ENCODE results near the gene HAUS7.

HAUS7 gene

GRCh38 chrX:153470411-153471363 is at the start of gene HAUS7:
Gene HAUS7 (minus strand): TSS chrX:153470576. CDS start chrX:153470557, 19 bp downstream.
- in situ Hi-C loops (cut with MboI; ENCODE audit: low sequenced_read_pairs), result no loop called here

GRCh38 chrX:153519569-153520286 is 49.4 kb upstream of the HAUS7 start:
- in situ Hi-C loops (cut with MboI; ENCODE audit: low sequenced_read_pairs), result no loop called here

GRCh38 chrX:153517946-153518834 is 47.8 kb upstream of the HAUS7 start:
- in situ Hi-C loops (cut with MboI; ENCODE audit: low sequenced_read_pairs), result no loop called here

- in situ Hi-C loops (cut with MboI; ENCODE audit: low sequenced_read_pairs), result no loop called here
These were observed 47.0 kb upstream of the HAUS7 start, which contains the start of gene ATP2B3 for GRCh38 chrX:153517423-153517822. Gene ATP2B3 (plus strand): TSS chrX:153517642. CDS start chrX:153536248, 18,606 bp downstream.

GRCh38 chrX:153516073-153516472 is 45.7 kb upstream of the HAUS7 start:
- in situ Hi-C loops (cut with MboI; ENCODE audit: low sequenced_read_pairs), result no loop called here

- in situ Hi-C loops (cut with MboI; ENCODE audit: low sequenced_read_pairs), result no loop called here
These were observed 45.1 kb upstream of the HAUS7 start for GRCh38 chrX:153515435-153515834.

- in situ Hi-C loops (cut with MboI; ENCODE audit: low sequenced_read_pairs), result no loop called here
These were observed 43.9 kb upstream of the HAUS7 start for GRCh38 chrX:153514259-153514658.

- in situ Hi-C loops (cut with MboI; ENCODE audit: low sequenced_read_pairs), result no loop called here
These were observed 42.9 kb upstream of the HAUS7 start for GRCh38 chrX:153513265-153513664.

GRCh38 chrX:153512501-153512893 is 42.1 kb upstream of the HAUS7 start:
- in situ Hi-C loops (cut with MboI; ENCODE audit: low sequenced_read_pairs), result no loop called here

GRCh38 chrX:153511784-153512500 is 41.6 kb upstream of the HAUS7 start:
- in situ Hi-C loops (cut with MboI; ENCODE audit: low sequenced_read_pairs), result no loop called here

- in situ Hi-C loops (cut with MboI; ENCODE audit: low sequenced_read_pairs), result no loop called here
These were observed 40.0 kb upstream of the HAUS7 start for GRCh38 chrX:153510383-153510782.

- in situ Hi-C loops (cut with MboI; ENCODE audit: low sequenced_read_pairs), result no loop called here
These were observed 39.2 kb upstream of the HAUS7 start for GRCh38 chrX:153509592-153509991.

- in situ Hi-C loops (cut with MboI; ENCODE audit: low sequenced_read_pairs), result no loop called here
These were observed 37.3 kb upstream of the HAUS7 start for GRCh38 chrX:153507484-153508178.

GRCh38 chrX:153505361-153505760 is 35.0 kb upstream of the HAUS7 start:
- in situ Hi-C loops (cut with MboI; ENCODE audit: low sequenced_read_pairs), result no loop called here

- in situ Hi-C loops (cut with MboI; ENCODE audit: low sequenced_read_pairs), result no loop called here
These were observed 34.2 kb upstream of the HAUS7 start for GRCh38 chrX:153504445-153505016.

- in situ Hi-C loops (cut with MboI; ENCODE audit: low sequenced_read_pairs), result no loop called here
These were observed 32.4 kb upstream of the HAUS7 start for GRCh38 chrX:153502796-153503195.

GRCh38 chrX:153502131-153502530 is 31.8 kb upstream of the HAUS7 start:
- in situ Hi-C loops (cut with MboI; ENCODE audit: low sequenced_read_pairs), result no loop called here

GRCh38 chrX:153501530-153501929 is 31.2 kb upstream of the HAUS7 start:
- in situ Hi-C loops (cut with MboI; ENCODE audit: low sequenced_read_pairs), result no loop called here

- in situ Hi-C loops (cut with MboI; ENCODE audit: low sequenced_read_pairs), result no loop called here
These were observed 30.4 kb upstream of the HAUS7 start for GRCh38 chrX:153500676-153501280.

All from HL-60/S4 treated with retinoic acid at 250 ng/mL for 4 days and 3 days (cell line).